GM12874 (cell line): ENCODE measurements around the gene BIN2.
A peak's percentile ranks its signal among the peaks of the same experiment; 100 is the strongest.

Experiments used
- TF ChIP-seq, protein P1 (sequence below): IDR thresholded peaks from 2 replicates; pipeline ENCODE4 v1.5.1; 2011; ENCODE audit warnings: low read depth, mild to moderate bottlenecking, control low read depth, low read length, moderate library complexity; ENCODE audit not compliant: insufficient read depth

BIN2 gene

DNA sequence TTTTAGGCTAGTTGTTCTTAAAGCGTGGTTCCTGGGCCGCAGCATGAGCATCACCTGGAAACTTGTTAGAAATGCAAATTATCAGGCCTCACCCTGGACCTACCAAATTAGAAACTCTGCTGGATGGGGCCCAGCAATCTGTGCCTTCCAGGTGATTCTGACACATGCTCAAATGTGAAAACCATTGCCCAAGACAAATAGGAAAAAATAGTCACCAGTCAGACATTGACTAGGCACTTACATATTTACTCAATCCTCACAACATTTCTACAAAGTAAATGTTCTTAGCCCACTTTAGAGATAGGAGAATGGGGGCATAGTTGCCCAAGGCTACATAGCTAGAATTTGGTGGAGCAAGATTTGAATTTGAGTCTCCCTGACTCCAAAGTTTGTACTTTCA is 19.2 kb upstream of the BIN2 start:
- TF ChIP-seq, protein P1, sequence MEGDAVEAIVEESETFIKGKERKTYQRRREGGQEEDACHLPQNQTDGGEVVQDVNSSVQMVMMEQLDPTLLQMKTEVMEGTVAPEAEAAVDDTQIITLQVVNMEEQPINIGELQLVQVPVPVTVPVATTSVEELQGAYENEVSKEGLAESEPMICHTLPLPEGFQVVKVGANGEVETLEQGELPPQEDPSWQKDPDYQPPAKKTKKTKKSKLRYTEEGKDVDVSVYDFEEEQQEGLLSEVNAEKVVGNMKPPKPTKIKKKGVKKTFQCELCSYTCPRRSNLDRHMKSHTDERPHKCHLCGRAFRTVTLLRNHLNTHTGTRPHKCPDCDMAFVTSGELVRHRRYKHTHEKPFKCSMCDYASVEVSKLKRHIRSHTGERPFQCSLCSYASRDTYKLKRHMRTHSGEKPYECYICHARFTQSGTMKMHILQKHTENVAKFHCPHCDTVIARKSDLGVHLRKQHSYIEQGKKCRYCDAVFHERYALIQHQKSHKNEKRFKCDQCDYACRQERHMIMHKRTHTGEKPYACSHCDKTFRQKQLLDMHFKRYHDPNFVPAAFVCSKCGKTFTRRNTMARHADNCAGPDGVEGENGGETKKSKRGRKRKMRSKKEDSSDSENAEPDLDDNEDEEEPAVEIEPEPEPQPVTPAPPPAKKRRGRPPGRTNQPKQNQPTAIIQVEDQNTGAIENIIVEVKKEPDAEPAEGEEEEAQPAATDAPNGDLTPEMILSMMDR: no peak

DNA sequence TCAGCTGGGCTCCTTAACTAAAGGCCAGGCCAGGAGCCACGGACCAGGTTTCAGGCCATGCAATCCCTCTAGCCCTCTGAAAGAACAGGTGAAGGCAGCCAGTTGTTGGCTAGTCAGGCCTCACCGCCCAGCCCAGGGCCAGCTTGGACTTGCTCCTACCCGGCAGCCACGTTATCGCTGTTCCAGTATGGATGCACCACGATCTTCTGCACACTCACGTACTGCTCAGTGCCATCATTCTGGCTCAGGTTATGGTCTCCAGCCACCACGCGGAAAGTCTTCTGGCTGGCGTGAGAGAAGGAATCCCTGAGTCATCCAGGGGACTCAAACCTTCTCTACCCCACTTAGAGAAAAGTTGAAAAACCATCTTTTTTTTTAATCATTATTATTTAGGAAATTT is 18.4 kb upstream of the BIN2 start:
- TF ChIP-seq, protein P1: no peak

DNA sequence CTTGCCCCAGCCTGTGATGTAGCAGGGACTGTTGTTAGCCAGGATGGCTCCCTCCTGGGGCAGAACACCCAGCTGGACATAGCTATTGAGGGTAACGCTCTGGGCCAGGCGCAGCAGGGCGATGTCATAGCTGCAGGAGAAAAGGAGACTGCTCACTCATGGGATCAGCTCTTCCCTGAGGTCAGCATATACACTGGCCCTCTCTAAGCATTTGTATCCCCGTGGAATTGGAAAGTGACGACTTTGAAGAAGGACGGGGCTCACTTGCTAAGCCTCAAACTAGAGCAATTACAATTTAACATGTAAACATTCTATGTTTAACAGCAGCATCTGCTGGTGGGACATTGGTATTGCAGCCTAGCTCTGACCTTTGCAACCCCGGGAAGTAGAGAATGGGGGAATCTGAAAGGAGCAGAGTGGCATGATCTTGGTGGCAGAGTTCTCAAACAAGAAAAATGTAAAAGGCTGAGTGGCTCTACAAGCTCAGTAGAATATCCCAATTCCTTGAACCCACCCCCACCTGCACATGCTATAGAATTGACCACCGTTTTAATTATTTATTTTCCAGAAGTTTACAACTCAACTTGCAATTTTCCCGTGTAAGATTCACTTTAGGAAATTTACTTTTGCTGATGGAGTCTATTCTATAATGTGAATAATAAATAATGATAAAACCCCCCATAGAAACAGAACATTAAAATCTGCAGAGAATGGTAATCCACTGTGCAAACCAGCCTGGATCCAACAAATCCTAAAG is 17.5 kb upstream of the BIN2 start:
- TF ChIP-seq, protein P1: peak; percentile 98

DNA sequence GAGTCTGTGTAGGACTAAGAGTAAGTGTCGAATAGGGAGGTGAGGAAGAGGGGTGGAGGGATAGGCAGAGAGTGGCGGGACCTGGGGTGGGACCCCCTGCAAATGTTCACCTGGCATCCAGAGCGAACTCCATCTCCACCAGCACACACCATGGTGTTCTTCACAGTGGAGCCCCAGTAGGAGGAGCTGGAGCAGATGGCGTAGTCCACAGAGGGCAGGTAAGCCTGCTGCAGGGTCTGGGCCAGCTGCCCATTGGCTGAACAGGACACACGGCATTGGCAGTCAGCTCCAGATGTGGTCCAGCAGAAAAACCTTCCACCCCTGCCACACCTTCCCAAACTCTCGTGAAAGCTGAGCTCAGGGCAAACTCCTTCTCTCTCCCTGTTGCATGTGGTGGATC is 15.8 kb upstream of the BIN2 start:
- TF ChIP-seq, protein P1: no peak

DNA sequence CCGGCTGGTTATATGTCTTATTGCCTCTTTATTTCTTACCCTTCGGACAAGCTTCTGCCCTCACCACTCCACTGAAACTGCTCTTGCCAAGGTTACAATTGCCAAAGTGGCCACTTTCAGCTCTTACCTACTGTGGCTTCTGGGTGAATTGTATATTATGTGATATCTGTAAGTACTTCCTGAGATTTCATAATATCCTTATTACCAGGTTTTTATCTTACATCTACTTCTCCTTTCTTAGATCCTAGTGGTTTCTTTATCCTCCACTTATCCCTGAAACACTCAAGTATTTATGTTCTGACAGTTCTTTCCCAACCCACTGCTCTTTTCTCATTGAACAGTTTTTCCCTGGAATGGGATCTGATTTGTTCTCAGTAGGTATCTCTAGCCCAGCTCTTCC is 12.0 kb upstream of the BIN2 start:
- TF ChIP-seq, protein P1: no peak

DNA sequence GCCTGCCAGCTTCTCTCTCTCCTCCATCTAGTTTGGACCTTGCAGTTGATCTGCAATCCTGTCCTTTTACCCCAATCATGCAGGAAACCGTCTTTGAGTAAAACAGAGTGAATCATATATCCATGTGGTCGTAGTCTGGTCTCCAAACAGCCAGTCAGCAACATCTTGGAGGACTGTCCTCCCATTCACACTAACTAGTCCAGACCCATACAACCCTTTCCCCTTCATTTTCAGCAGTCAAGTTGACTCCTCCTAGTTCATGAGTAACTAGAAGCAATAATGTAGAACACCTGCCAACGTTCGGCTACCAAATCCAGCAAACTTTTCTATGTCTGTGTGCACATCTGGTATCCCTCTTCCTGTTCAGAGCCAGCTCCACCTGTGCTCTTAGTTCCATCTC is 10.8 kb upstream of the BIN2 start:
- TF ChIP-seq, protein P1: no peak

DNA sequence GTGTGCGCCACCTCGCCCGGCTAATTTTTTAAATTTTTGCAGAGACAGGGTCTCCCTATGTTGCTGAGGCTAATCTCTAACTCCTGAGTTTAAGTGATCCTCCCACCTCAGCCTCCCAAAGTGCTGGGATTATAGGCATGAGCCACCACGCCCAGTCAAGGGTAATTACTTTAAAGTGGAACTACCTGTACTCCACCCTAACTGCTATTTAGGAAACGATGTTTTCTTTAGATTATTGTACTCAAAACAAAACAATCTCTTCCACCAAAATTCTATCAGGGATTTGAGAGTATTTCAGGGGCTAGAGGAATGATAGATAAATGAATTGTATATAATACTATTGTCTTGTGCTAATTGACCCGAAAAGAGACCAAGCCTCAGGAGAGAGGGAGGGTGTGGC is 9.6 kb upstream of the BIN2 start:
- TF ChIP-seq, protein P1: no peak
